Stomach (tissue), 19 donors: ENCODE results near the gene USP19. TPM values are rescaled to one million over a fixed set of nuclear protein-coding genes. Genes with fewer than 3 reads are reported as not detected.

Experiments
- DNase-seq, 2 donors: peaks; one replicate each; pipeline versions ENCODE4 v3.0.0 to v3.0.0-alpha.2; 2013 to 2019
- H3K27ac ChIP-seq, 5 donors: fragments of 200-600 bp in 4 of 5; sonication (generic) in 4 of 5; one replicate each; pipeline ENCODE4 v1.5.1; 2013 to 2019; ENCODE audit warnings: mild to moderate bottlenecking in 1 of 5, moderate library complexity in 1 of 5
- H3K27me3 ChIP-seq, 3 donors: fragments of 200-600 bp; sonication (generic); one replicate each; pipeline ENCODE4 v1.5.1; 2017 to 2019; ENCODE audit warnings: mixed run types in 1 of 3
- H3K36me3 ChIP-seq, 4 donors: fragments of 200-600 bp; sonication (generic); 1 replicate in 3 of 4; 2 replicates in 1 of 4; pipeline ENCODE4 v1.5.1; 2016 to 2019
- H3K4me1 ChIP-seq, 4 donors: fragments of 200-600 bp; sonication (generic); one replicate each; pipeline ENCODE4 v1.5.1; 2016 to 2019
- H3K4me3 ChIP-seq, 4 donors: fragments of 200-600 bp; sonication (generic) in 3 of 4; one replicate each; pipeline ENCODE4 v1.5.1; 2016 to 2019; ENCODE audit warnings: mild to moderate bottlenecking in 1 of 4
- H3K9me3 ChIP-seq, 4 donors: fragments of 200-600 bp; sonication (generic); one replicate each; pipeline ENCODE4 v1.5.1; 2016 to 2019
- EP300 ChIP-seq: sonication (generic); formaldehyde crosslinking; IDR thresholded peaks from one replicate; pipeline ENCODE4 v1.6.1; 2017; ENCODE audit warnings: antibody characterized with exemption
- POLR2A ChIP-seq, 4 donors: fragments of 450-650 bp; IDR thresholded peaks; one replicate each; pipeline ENCODE4 v1.6.1; 2016; ENCODE audit warnings: antibody characterized with exemption in 4 of 4, control low read depth in 2 of 4, mild to moderate bottlenecking in 1 of 4, moderate library complexity in 1 of 4
- POLR2AphosphoS5 ChIP-seq, 3 donors: sonication (generic); formaldehyde crosslinking; IDR thresholded peaks; one replicate each; pipeline ENCODE4 v1.6.1; 2016; ENCODE audit warnings: antibody characterized with exemption in 3 of 3
- WGBS, 5 donors: extraction: QIAGEN DNeasy Blood & Tissue Kit in 3 of 5; methylation state at CpG; one replicate each; pipeline versions ENCODE4 v1.1.5 to v1.1.7; 2013 to 2018; 5-methylcytosine and 5-hydroxymethylcytosine counted together
- intact Hi-C: fragments of 100-400 bp; cut with DNase I; formaldehyde crosslinking; loops from one replicate; pipeline ENCODE4 v1.15.1; 2023; ENCODE audit warnings: low total_unique reads
- long read RNA-seq, 10 donors: transcript quantifications; one replicate each; lab custom pipeline, GENCODE V29; 2026
- polyA plus RNA-seq, 3 donors: library from polyadenylated mRNA; stranded (reverse); fragments of 200-250 nt; gene quantifications; one replicate each; pipeline ENCODE4 v1.2.3, GENCODE V29; 2013
- total RNA-seq, 5 donors: library from RNA; depleted of rRNA; stranded (reverse); fragments of >200 nt; gene quantifications; one replicate each; pipeline versions ENCODE4 v1.1.0 to v1.2.3, GENCODE V29; 2014 to 2016
- TF ChIP-seq, protein P1 (sequence below), 7 experiments: fragments of 450-650 bp in 4 of 7; fragments of 200-600 bp in 3 of 7; sonication (generic) in 3 of 7; IDR thresholded peaks; one replicate each; pipeline ENCODE4 v1.5.1; 2016 to 2019; ENCODE audit warnings: antibody characterized with exemption in 7 of 7, control low read depth in 2 of 7, mild to moderate bottlenecking in 1 of 7
- donor health status: healthy with polysubstance abuse.
- donor health status: Bipolar disorder and iron deficiency.
- donor health status: healthy.

USP19 gene, protein sequence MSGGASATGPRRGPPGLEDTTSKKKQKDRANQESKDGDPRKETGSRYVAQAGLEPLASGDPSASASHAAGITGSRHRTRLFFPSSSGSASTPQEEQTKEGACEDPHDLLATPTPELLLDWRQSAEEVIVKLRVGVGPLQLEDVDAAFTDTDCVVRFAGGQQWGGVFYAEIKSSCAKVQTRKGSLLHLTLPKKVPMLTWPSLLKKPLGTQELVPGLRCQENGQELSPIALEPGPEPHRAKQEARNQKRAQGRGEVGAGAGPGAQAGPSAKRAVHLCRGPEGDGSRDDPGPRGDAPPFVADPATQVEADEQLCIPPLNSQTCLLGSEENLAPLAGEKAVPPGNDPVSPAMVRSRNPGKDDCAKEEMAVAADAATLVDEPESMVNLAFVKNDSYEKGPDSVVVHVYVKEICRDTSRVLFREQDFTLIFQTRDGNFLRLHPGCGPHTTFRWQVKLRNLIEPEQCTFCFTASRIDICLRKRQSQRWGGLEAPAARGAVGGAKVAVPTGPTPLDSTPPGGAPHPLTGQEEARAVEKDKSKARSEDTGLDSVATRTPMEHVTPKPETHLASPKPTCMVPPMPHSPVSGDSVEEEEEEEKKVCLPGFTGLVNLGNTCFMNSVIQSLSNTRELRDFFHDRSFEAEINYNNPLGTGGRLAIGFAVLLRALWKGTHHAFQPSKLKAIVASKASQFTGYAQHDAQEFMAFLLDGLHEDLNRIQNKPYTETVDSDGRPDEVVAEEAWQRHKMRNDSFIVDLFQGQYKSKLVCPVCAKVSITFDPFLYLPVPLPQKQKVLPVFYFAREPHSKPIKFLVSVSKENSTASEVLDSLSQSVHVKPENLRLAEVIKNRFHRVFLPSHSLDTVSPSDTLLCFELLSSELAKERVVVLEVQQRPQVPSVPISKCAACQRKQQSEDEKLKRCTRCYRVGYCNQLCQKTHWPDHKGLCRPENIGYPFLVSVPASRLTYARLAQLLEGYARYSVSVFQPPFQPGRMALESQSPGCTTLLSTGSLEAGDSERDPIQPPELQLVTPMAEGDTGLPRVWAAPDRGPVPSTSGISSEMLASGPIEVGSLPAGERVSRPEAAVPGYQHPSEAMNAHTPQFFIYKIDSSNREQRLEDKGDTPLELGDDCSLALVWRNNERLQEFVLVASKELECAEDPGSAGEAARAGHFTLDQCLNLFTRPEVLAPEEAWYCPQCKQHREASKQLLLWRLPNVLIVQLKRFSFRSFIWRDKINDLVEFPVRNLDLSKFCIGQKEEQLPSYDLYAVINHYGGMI (N-terminal part only)
- total RNA-seq (10 to 100 TPM; 21.6 to 77.2 (median 57.1) TPM), polyA plus RNA-seq (10 to 100 TPM; 15.6 to 16.6 (median 15.7) TPM)
- long read RNA-seq, donor 1, result 0 reads
- long read RNA-seq, donor 2, partial matches to known transcripts, result 0 of 1 reads
- long read RNA-seq, donor 2, other reads (novel, unspliced or antisense), result 0 of 1 reads
- long read RNA-seq, donor 3, result 0 reads
- long read RNA-seq, donor 4, result 0 reads
- long read RNA-seq, donor 5, result 0 reads
- long read RNA-seq, donor 6, result 0 reads
- long read RNA-seq, donor 7, full-length matches to known transcripts, result 1 of 1 reads
- long read RNA-seq, donor 7, partial matches to known transcripts, result 0 of 1 reads
- long read RNA-seq, donor 7, other reads (novel, unspliced or antisense), result 0 of 1 reads
- long read RNA-seq, donor 8, full-length matches to known transcripts, result 1 of 1 reads
- long read RNA-seq, donor 8, partial matches to known transcripts, result 0 of 1 reads
- long read RNA-seq, donor 8, other reads (novel, unspliced or antisense), result 0 of 1 reads
- long read RNA-seq, donor 9, result 0 reads
- long read RNA-seq, donor 10, full-length matches to known transcripts, result 1 of 1 reads
- long read RNA-seq, donor 10, partial matches to known transcripts, result 0 of 1 reads
- long read RNA-seq, donor 10, other reads (novel, unspliced or antisense), result 0 of 1 reads

- peak; percentile 98 to 99 for DNase-seq
- 0 to 1% (median 1%) methylated on average over 7 to 70 of the region's 70 CpGs for WGBS, 5 donors
These were observed at the start of gene USP19 for GRCh38 chr3:49120438-49121131. USP19 (minus strand) TSS chr3:49120823; CDS start chr3:49119145, 1,678 bp downstream.

GRCh38 chr3:49166752-49167556 lies 46.3 kb upstream of the USP19 start:
- no peak for DNase-seq
- 89 to 95% (median 93%) methylated on average over 6 of the region's 6 CpGs for WGBS, 5 donors
- peaks cover 21 to 25% (median 23%) of the 10 kb centered on the region in 4 donors for H3K36me3 ChIP-seq
- peak overlapping the region in 4 of 5 donors; percentile 88 to 95 (median 92) for H3K27ac ChIP-seq
- no peaks in the 10 kb centered on the region for H3K27me3 ChIP-seq
- intact Hi-C loops, result loop anchor here (10.0 kb wide), 1 partner anchor 278 kb away; no protein-coding TSS in a partner anchor
- H3K4me3 ChIP-seq, result peak overlapping the region; percentile 94 to 100 (median 99)
- TF ChIP-seq POLR2A (IDR thresholded peaks at IDR 0.05) (no peak), POLR2AphosphoS5 (IDR thresholded peaks at IDR 0.05) (no peak), EP300 (no peak)
- TF ChIP-seq, protein P1, sequence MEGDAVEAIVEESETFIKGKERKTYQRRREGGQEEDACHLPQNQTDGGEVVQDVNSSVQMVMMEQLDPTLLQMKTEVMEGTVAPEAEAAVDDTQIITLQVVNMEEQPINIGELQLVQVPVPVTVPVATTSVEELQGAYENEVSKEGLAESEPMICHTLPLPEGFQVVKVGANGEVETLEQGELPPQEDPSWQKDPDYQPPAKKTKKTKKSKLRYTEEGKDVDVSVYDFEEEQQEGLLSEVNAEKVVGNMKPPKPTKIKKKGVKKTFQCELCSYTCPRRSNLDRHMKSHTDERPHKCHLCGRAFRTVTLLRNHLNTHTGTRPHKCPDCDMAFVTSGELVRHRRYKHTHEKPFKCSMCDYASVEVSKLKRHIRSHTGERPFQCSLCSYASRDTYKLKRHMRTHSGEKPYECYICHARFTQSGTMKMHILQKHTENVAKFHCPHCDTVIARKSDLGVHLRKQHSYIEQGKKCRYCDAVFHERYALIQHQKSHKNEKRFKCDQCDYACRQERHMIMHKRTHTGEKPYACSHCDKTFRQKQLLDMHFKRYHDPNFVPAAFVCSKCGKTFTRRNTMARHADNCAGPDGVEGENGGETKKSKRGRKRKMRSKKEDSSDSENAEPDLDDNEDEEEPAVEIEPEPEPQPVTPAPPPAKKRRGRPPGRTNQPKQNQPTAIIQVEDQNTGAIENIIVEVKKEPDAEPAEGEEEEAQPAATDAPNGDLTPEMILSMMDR (IDR thresholded peaks at IDR 0.05), result no peak
- peaks cover 27 to 53% (median 43%) of the 10 kb centered on the region in 4 donors for H3K4me1 ChIP-seq
- H3K9me3 ChIP-seq, result no peaks in the 10 kb centered on the region

More at GRCh38 chr3:49120438-49121131, at the start of gene USP19:
- peak within 1 kb of the TSS; percentile 62 to 100 (median 98) for H3K4me3 ChIP-seq
- H3K9me3 ChIP-seq, result no peaks in the 10 kb centered on the region
- H3K27me3 ChIP-seq, result no peaks in the 10 kb centered on the region
- H3K4me1 ChIP-seq, result peaks cover 18 to 31% (median 27%) of the 10 kb centered on the region in 4 donors
- intact Hi-C loops, result no loop called here
- TF ChIP-seq POLR2AphosphoS5 (IDR thresholded peaks at IDR 0.05) (peak; percentile 89 to 99 (median 91)), EP300 (no peak), POLR2A (IDR thresholded peaks at IDR 0.05) (peak in 2 of 4 donors; percentile 39 to 44)
- TF ChIP-seq, protein P1 (IDR thresholded peaks at IDR 0.05), result peak in 1 of 7 experiments; percentile 5
- peaks cover 76 to 82% (median 80%) of the 10 kb centered on the region in 4 donors for H3K36me3 ChIP-seq
- H3K27ac ChIP-seq, result peak within 1 kb of the TSS; percentile 87 to 98 (median 96)
